BE2C (cell line): ENCODE results near the gene OR1E2.

Source experiments
- DNase-seq: peaks from one replicate; pipeline ENCODE4 v3.0.0-alpha.2; 2020
- H3K27me3 ChIP-seq: fragments of 250-450 bp; sonication (Bioruptor Pico); 2 replicates; pipeline ENCODE4 v1.5.1; 2020; ENCODE audit warnings: mild to moderate bottlenecking
- H3K36me3 ChIP-seq: fragments of 250-450 bp; sonication (Bioruptor Pico); 2 replicates; pipeline ENCODE4 v1.5.1; 2020; ENCODE audit warnings: mild to moderate bottlenecking
- H3K4me1 ChIP-seq: fragments of 250-450 bp; sonication (Bioruptor Pico); 2 replicates; pipeline ENCODE4 v1.5.1; 2020
- H3K4me3 ChIP-seq: 2 replicates; pipeline ENCODE4 v1.5.1; 2011; ENCODE audit warnings: low read depth, low read length
- H3K9me3 ChIP-seq: fragments of 250-450 bp; sonication (Bioruptor Pico); 2 replicates; pipeline ENCODE4 v1.5.1; 2020
- TF ChIP-seq, protein P1 (sequence below): IDR thresholded peaks from 2 replicates; pipeline ENCODE4 v1.5.1; 2012; ENCODE audit warnings: mild to moderate bottlenecking, low read depth, low read length

Gene OR1E2

DNA sequence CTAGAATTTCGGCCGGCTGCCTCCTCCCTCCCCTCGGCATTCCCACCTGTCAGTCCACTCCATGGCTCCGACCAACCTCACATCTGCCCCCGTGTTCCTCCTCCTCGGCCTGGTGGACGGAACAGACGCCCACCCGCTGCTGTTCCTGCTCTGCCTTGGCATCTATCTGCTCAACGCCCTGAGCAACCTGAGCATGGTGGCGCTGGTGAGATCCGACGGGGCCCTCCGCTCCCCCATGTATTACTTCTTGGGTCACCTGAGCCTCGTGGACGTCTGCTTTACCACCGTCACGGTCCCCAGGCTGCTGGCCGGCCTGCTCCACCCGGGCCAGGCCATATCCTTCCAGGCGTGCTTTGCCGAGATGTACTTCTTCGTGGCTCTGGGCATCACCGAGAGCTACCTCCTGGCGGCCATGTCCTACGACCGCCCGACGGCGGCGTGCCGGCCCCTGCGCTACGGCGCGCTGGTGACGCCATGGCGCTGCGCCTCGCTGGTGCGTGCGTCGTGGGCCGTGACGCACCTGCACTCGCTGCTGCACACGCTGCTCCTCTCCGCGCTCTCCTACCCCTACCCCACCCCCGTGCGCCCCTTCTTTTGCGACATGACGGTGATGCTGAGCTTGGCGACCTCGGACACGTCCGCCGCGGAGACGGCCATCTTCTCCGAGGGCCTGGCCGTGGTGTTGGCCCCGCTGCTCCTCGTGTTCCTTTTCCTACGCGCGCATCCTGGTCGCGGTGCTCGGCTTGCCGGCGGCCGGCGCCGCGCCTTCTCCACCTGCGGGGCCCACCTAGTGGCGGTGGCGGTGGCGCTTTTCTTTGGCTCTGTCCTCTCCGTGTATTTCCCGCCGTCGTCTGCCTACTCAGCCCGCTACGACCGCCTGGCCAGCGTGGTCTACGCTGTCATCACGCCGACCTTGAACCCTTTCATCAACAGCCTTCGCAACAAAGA is 47.5 kb downstream of the OR1E2 start, which contains the start of gene OR3A2:
Gene OR3A2 (minus strand): TSS at position 440 of the 948 bp plus-strand sequence.
- TF ChIP-seq, protein P1, sequence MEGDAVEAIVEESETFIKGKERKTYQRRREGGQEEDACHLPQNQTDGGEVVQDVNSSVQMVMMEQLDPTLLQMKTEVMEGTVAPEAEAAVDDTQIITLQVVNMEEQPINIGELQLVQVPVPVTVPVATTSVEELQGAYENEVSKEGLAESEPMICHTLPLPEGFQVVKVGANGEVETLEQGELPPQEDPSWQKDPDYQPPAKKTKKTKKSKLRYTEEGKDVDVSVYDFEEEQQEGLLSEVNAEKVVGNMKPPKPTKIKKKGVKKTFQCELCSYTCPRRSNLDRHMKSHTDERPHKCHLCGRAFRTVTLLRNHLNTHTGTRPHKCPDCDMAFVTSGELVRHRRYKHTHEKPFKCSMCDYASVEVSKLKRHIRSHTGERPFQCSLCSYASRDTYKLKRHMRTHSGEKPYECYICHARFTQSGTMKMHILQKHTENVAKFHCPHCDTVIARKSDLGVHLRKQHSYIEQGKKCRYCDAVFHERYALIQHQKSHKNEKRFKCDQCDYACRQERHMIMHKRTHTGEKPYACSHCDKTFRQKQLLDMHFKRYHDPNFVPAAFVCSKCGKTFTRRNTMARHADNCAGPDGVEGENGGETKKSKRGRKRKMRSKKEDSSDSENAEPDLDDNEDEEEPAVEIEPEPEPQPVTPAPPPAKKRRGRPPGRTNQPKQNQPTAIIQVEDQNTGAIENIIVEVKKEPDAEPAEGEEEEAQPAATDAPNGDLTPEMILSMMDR, result no peak
- no peaks in the 10 kb centered on the region for H3K36me3 ChIP-seq
- no peak for DNase-seq
- no peaks in the 10 kb centered on the region for H3K27me3 ChIP-seq
- no peaks in the 10 kb centered on the region for H3K4me1 ChIP-seq
- H3K9me3 ChIP-seq, result no peaks in the 10 kb centered on the region
- no peak within 1 kb of the TSS for H3K4me3 ChIP-seq
